GM19351 (cell line): ENCODE data around the gene MBTD1.
"Not testable (repeated sequence)": the region's sequence is repeated elsewhere in the genome, so short reads cannot be mapped to it uniquely, and the experiment has no call there.

Source experiments
- ATAC-seq: cut with Tn5 transposase; IDR thresholded peaks from one replicate; pipeline ENCODE4 v1.9.1; 2021; ENCODE audit warnings: mild to moderate bottlenecking, moderate library complexity; ENCODE audit not compliant: unreplicated experiment

Gene MBTD1

GRCh38 chr17:51191895-51192294 lies 68.0 kb downstream of the MBTD1 start:
- ATAC-seq: no peak

GRCh38 chr17:51189628-51190027 lies 70.2 kb downstream of the MBTD1 start:
- no peak for ATAC-seq

- no peak for ATAC-seq
These were observed 70.7 kb downstream of the MBTD1 start for GRCh38 chr17:51189162-51189561.

- ATAC-seq: no peak
These were observed 71.5 kb downstream of the MBTD1 start for GRCh38 chr17:51188271-51188833.

GRCh38 chr17:51185763-51186332 lies 74.0 kb downstream of the MBTD1 start:
- ATAC-seq: no peak

- no peak for ATAC-seq
These were observed 75.7 kb downstream of the MBTD1 start for GRCh38 chr17:51184124-51184523.

- ATAC-seq: no peak
These were observed 79.4 kb downstream of the MBTD1 start for GRCh38 chr17:51180486-51180885.

GRCh38 chr17:51172030-51172429 lies 87.8 kb downstream of the MBTD1 start:
- ATAC-seq: not testable (repeated sequence)

GRCh38 chr17:51170736-51171135 lies 89.1 kb downstream of the MBTD1 start:
- no peak for ATAC-seq

GRCh38 chr17:51169340-51169739 lies 90.5 kb downstream of the MBTD1 start:
- no peak for ATAC-seq

GRCh38 chr17:51166987-51167931 lies 92.6 kb downstream of the MBTD1 start:
- peak; percentile 55 for ATAC-seq

- ATAC-seq: peak; percentile 82
These were observed 93.5 kb downstream of the MBTD1 start, which contains the start of gene NME2 for GRCh38 chr17:51166198-51166986. Gene NME2 (plus strand): TSS chr17:51166411. CDS start chr17:51166831, 420 bp downstream.

- peak; percentile 18 for ATAC-seq
These were observed 94.1 kb downstream of the MBTD1 start for GRCh38 chr17:51165680-51166197.

- ATAC-seq: no peak
These were observed 94.8 kb downstream of the MBTD1 start for GRCh38 chr17:51164911-51165679.

- ATAC-seq: no peak
These were observed 98.3 kb downstream of the MBTD1 start for GRCh38 chr17:51161541-51161940.

- ATAC-seq: no peak
These were observed 100.2 kb downstream of the MBTD1 start for GRCh38 chr17:51159604-51160003.

- ATAC-seq: no peak
These were observed 104.4 kb downstream of the MBTD1 start for GRCh38 chr17:51155416-51155815.

- ATAC-seq: no peak
These were observed 105.7 kb downstream of the MBTD1 start for GRCh38 chr17:51154176-51154575.

- ATAC-seq: peak; percentile 91
These were observed 106.4 kb downstream of the MBTD1 start, which contains the start of gene NME1 for GRCh38 chr17:51153210-51154072. Gene NME1 (plus strand): TSS chr17:51153559. CDS start chr17:51155655, 2,096 bp downstream.
